PC-3 (cell line): ENCODE results near the gene EMX2. TPM values are rescaled to one million over a fixed set of nuclear protein-coding genes. Genes with fewer than 3 reads are reported as not detected.
A peak's percentile ranks its signal among the peaks of the same experiment; 100 is the strongest.

Experiments
- ATAC-seq: fragments of 200-7000 bp; cut with Tn5 transposase; 2 replicates; pipeline ENCODE4 v1.9.1; 2020; ENCODE audit warnings: mild to moderate bottlenecking, moderate library complexity
- BruUV-seq: library from RNA; stranded (reverse); fragments of 400-500 nt; replicated peaks from 2 replicates; lab custom pipeline; 2021; lab: Mats Ljungman, UMichigan
- CTCF ChIA-PET: fragments of 300-600 bp; sonication (Branson Sonifier 250); formaldehyde crosslinking; loops from one replicate; lab custom pipeline; 2022; ENCODE audit warnings: antibody characterized with exemption; lab: Charles Lee
- POLR2A ChIA-PET: fragments of 300-600 bp; sonication (Branson Sonifier 250); formaldehyde crosslinking; loops from one replicate; lab custom pipeline; 2022; ENCODE audit warnings: antibody characterized with exemption; ENCODE audit not compliant: unreplicated experiment; lab: Charles Lee
- DNase-seq: peaks from one replicate; pipeline ENCODE4 v3.0.0-alpha.2; 2015
- H2AFZ ChIP-seq: fragments of 300-600 bp; sonication (generic); 2 replicates; pipeline ENCODE4 v1.6.0; 2016; ENCODE audit warnings: antibody characterized with exemption, low read length
- H3F3A ChIP-seq: fragments of 300-600 bp; sonication (generic); one replicate; pipeline ENCODE4 v1.6.0; 2017; ENCODE audit warnings: antibody characterized with exemption, low read length, control low read depth, mild to moderate bottlenecking; ENCODE audit not compliant: unreplicated experiment
- H3K27ac ChIP-seq: fragments of 300-600 bp; sonication (generic); 2 replicates; pipeline ENCODE4 v1.5.1; 2016; ENCODE audit warnings: mild to moderate bottlenecking, low read length
- H3K27me3 ChIP-seq: fragments of 300-600 bp; sonication (generic); 2 replicates; pipeline ENCODE4 v1.6.1; 2016; ENCODE audit warnings: low read length, mixed read lengths
- H3K36me3 ChIP-seq: fragments of 300-600 bp; sonication (generic); 2 replicates; pipeline ENCODE4 v1.6.1; 2016; ENCODE audit warnings: low read depth, mixed run types, low read length, mixed read lengths
- H3K4me1 ChIP-seq: fragments of 300-600 bp; sonication (generic); 2 replicates; pipeline ENCODE4 v1.5.1; 2016; ENCODE audit warnings: low read length; ENCODE audit not compliant: insufficient read depth
- H3K4me2 ChIP-seq: fragments of 300-600 bp; sonication (generic); 2 replicates; pipeline ENCODE4 v1.6.0; 2016; ENCODE audit warnings: low read length
- H3K4me3 ChIP-seq: fragments of 300-600 bp; sonication (generic); 2 replicates; pipeline ENCODE4 v1.5.1; 2016; ENCODE audit warnings: mild to moderate bottlenecking, low read length, mixed read lengths
- H3K79me2 ChIP-seq: fragments of 300-600 bp; sonication (generic); 2 replicates; pipeline ENCODE4 v1.6.1; 2017; ENCODE audit warnings: low read length, mixed read lengths
- H3K9ac ChIP-seq: fragments of 300-600 bp; sonication (generic); 2 replicates; pipeline ENCODE4 v1.6.0; 2016; ENCODE audit warnings: mild to moderate bottlenecking, low read length
- H3K9me2 ChIP-seq: fragments of 300-600 bp; sonication (generic); replicated peaks from 2 replicates; pipeline ENCODE4 v1.6.1; 2016; ENCODE audit warnings: mixed run types, low read length, mixed read lengths
- H3K9me3 ChIP-seq: fragments of 300-600 bp; sonication (generic); 2 replicates; pipeline ENCODE4 v1.6.1; 2016; ENCODE audit warnings: low read length, mixed read lengths
- H4K20me1 ChIP-seq: fragments of 300-600 bp; sonication (generic); 2 replicates; pipeline ENCODE4 v1.6.1; 2016; ENCODE audit warnings: low read length, mixed read lengths
- CTCF ChIP-seq: fragments of 300-600 bp; sonication (generic); conservative IDR thresholded peaks from 2 replicates; pipeline ENCODE4 v1.5.1; 2017; ENCODE audit warnings: antibody characterized with exemption, low read depth, mild to moderate bottlenecking, low read length
- EZH2 ChIP-seq: fragments of 300-600 bp; sonication (generic); IDR thresholded peaks from one replicate; pipeline ENCODE4 v1.6.1; 2017; ENCODE audit warnings: antibody characterized with exemption, mild to moderate bottlenecking, low read length; ENCODE audit not compliant: unreplicated experiment
- EZH2phosphoT487 ChIP-seq: fragments of 300-600 bp; sonication (generic); IDR thresholded peaks from 2 replicates; pipeline ENCODE4 v1.6.1; 2018; ENCODE audit warnings: mild to moderate bottlenecking, antibody characterized with exemption, low read length, borderline replicate concordance
- intact Hi-C: fragments of 100-400 bp; cut with micrococcal nuclease; formaldehyde crosslinking; loops from 2 replicates; pipeline ENCODE4 v1.9.0; 2023
- total RNA-seq: library from RNA; depleted of rRNA; stranded (reverse); fragments of >200 nt; gene quantifications from 2 replicates; pipeline ENCODE4 v1.2.3, GENCODE V29; 2014

EMX2 gene
- total RNA-seq, 1 experiment from 2014 or later, result not detected

- no peak overlapping the region for H3K4me2 ChIP-seq
- no TSS peak for BruUV-seq
- ChIA-PET POLR2A (no interaction called here), CTCF (no interaction called here)
- no peak for TF ChIP-seq EZH2phosphoT487
- no peak for TF ChIP-seq EZH2
- TF ChIP-seq CTCF, result no peak
- H3K27ac ChIP-seq, result no peak overlapping the region
- no peaks in the 10 kb centered on the region for H3F3A ChIP-seq
- no peak overlapping the region for H3K4me3 ChIP-seq
- DNase-seq (no peak), ATAC-seq (no peak)
- no peaks in the 10 kb centered on the region for H3K9me2 ChIP-seq
- no peaks in the 10 kb centered on the region for H3K36me3 ChIP-seq
- no peaks in the 10 kb centered on the region for H4K20me1 ChIP-seq
- no peak overlapping the region for H3K9ac ChIP-seq
- H3K27me3 ChIP-seq, result peaks cover 91% of the 10 kb centered on the region
- no peaks in the 10 kb centered on the region for H3K79me2 ChIP-seq
- intact Hi-C loops, result no loop called here
- no peaks in the 10 kb centered on the region for H3K4me1 ChIP-seq
- H3K9me3 ChIP-seq, result no peaks in the 10 kb centered on the region
- no peak overlapping the region for H2AFZ ChIP-seq
Measured at GRCh38 chr10:117532003-117532385, 10.6 kb upstream of the EMX2 start.

GRCh38 chr10:117532451-117533107 is 10.0 kb upstream of the EMX2 start:
- Histone ChIP-seq H4K20me1 (no peaks in the 10 kb centered on the region), H3K36me3 (no peaks in the 10 kb centered on the region), H2AFZ (no peak overlapping the region), H3K27me3 (peaks cover 88% of the 10 kb centered on the region), H3K27ac (no peak overlapping the region), H3K4me1 (no peaks in the 10 kb centered on the region), H3K4me2 (no peak overlapping the region), H3K9ac (no peak overlapping the region), H3K4me3 (no peak overlapping the region), H3K9me2 (no peaks in the 10 kb centered on the region), H3K9me3 (no peaks in the 10 kb centered on the region), H3K79me2 (no peaks in the 10 kb centered on the region), H3F3A (no peaks in the 10 kb centered on the region)
- intact Hi-C loops, result no loop called here
- ChIA-PET POLR2A (no interaction called here), CTCF (no interaction called here)
- no peak for DNase-seq
- ATAC-seq, result no peak
- TF ChIP-seq EZH2phosphoT487 (peak; percentile 59; the same call in 1 of the 2 replicates), EZH2 (no peak)
- BruUV-seq, result no TSS peak

- Histone ChIP-seq H3K9me3 (no peaks in the 10 kb centered on the region), H3K4me1 (0 out of 2 replicates have a peak, but pooled peaks cover 6% of the 10 kb centered on the region), H2AFZ (no peak overlapping the region), H3K4me2 (no peak overlapping the region), H3K9me2 (no peaks in the 10 kb centered on the region), H3K27me3 (peaks cover 81% of the 10 kb centered on the region), H3K27ac (no peak overlapping the region), H3K79me2 (no peaks in the 10 kb centered on the region), H3K9ac (no peak overlapping the region), H4K20me1 (no peaks in the 10 kb centered on the region), H3F3A (no peaks in the 10 kb centered on the region), H3K36me3 (no peaks in the 10 kb centered on the region), H3K4me3 (no peak overlapping the region)
- no TSS peak for BruUV-seq
- POLR2A ChIA-PET, result no interaction called here
- no peak for ATAC-seq
- no peak for TF ChIP-seq EZH2
- no peak for TF ChIP-seq CTCF
- TF ChIP-seq EZH2phosphoT487, result no peak
- intact Hi-C loops, result no loop called here
- CTCF ChIA-PET, result no interaction called here
- DNase-seq, result no peak
Measured at GRCh38 chr10:117533507-117534281, 8.9 kb upstream of the EMX2 start.
